ENCODE results near the gene ZBTB34.

Gene ZBTB34

DNA sequence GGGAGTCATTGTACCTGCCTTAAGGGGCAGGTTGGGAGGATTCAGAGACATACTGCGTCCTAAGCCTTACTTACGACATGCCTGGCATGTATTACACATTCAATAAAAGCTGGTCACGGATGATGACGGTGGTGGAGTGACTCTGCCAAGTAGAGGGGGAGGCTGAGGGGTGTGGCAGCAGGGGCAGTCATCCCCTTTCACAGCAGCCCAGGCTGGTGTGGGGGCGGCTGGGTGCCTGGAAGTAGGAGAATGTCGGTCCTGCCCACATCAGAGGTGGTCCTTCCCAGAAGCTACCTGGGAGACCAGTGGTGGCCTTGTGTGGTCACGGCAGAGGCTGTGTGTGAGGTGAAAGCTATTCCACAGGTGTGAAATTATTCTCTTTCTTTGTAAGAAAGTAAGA is 8.9 kb downstream of the ZBTB34 start:
- DNase-seq (ENCODE audit: extremely low read depth, low read depth): no peak
- no peak for TF ChIP-seq CTCF (IDR thresholded peaks at IDR 0.05; ENCODE audit: low read depth, low read length)

DNA sequence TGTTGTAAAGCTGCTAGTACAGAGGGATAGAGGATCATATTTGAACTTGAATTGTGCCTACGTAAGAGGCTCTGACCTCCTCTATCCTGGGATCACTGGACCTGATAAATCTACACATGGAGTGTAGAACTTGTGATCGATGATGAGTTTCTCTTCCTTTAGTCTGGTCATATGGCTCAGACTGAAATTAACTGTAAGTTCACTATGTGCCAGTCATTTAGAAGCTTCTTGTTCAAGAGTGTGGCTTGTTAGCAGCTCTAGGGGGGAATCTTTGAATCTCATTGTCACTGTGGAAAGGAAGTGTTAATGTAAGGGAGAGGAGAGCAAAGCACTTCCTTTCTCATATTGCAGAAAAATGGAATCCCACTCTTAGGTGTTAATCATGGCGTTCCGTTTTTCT is 12.1 kb downstream of the ZBTB34 start:
- DNase-seq (ENCODE audit: extremely low read depth, low read depth): no peak
- TF ChIP-seq CTCF (IDR thresholded peaks at IDR 0.05; ENCODE audit: low read depth, low read length): no peak

DNA sequence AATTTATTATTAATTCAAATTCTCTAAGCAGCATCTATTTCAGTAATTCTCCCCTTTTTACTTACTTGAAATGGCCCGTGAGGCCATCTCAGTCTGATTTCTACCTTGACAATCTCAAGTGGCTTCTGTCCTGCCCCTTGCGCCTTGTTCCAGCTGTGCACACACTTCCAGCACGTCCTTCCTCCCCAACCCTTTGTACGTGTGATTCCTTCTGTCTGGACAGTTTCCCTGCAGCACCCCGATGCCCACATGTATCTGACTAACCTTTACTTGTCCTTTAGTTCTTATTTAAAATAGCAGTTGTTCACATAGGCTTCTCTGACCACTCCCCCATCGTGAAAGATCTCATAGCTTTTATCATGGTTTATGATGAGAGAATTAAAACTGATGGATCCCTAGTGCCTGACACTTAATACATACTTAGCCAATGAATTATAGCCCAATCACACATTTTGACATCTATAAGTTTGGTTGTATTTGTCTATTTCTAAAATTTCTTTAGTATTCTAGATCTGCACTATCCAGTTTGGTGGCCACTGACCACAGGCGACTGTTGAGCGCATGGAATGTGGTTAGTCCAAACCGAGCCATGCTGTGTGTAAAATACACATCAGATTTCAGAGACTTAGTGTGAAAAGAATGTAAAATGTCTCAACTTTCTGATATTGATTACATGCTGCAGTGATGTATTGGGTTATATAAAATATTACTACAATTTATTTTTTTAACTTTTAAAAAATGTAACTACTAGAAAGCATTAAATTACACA is 14.3 kb downstream of the ZBTB34 start:
- DNase-seq (ENCODE audit: extremely low read depth, low read depth): no peak
- no peak for TF ChIP-seq CTCF (IDR thresholded peaks at IDR 0.05; ENCODE audit: low read depth, low read length)

GRCh38 chr9:126875756-126876510 is 15.5 kb downstream of the ZBTB34 start:
- DNase-seq (ENCODE audit: extremely low read depth, low read depth): no peak
- TF ChIP-seq CTCF (IDR thresholded peaks at IDR 0.05; ENCODE audit: low read depth, low read length): no peak

DNA sequence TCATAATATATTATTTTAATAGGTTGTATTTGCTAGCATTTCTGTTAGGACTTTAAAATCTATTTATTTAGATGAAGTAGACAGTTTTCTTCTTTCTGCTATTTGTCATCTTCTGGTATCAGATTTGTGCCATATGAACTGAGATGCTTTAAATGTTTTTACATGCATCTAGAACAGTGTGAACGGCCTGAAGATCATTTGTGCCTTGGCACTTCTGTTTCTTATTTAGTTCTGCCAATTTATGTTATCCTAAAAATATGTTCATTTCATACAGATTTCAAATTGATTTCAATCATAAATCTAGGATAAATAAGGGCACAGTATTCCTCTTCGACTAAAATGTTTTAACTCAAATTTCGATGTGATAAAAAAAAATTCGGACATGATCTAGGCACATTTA is 16.1 kb downstream of the ZBTB34 start:
- no peak for TF ChIP-seq CTCF (IDR thresholded peaks at IDR 0.05; ENCODE audit: low read depth, low read length)
- no peak for DNase-seq (ENCODE audit: extremely low read depth, low read depth)

DNA sequence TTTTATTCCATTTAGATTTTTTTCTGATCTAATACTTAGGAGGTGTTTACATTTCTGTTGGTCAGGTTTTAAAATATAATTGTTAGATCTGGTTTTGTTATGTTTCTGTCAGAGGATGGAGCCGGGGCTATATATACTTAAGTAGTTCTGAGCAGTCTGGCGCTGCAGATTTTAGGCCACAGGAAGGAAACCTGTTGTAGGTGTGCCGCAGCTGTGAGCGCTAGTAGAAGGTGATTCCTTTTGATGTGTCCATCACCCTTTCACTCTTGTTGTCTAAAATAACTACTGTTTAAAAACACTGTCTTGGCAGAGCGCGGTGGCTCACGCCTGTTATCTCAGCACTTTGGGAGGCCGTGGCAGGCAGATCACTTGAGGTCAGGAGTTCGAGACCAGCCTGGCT is 17.0 kb downstream of the ZBTB34 start:
- no peak for DNase-seq (ENCODE audit: extremely low read depth, low read depth)
- TF ChIP-seq CTCF (IDR thresholded peaks at IDR 0.05; ENCODE audit: low read depth, low read length): no peak

DNA sequence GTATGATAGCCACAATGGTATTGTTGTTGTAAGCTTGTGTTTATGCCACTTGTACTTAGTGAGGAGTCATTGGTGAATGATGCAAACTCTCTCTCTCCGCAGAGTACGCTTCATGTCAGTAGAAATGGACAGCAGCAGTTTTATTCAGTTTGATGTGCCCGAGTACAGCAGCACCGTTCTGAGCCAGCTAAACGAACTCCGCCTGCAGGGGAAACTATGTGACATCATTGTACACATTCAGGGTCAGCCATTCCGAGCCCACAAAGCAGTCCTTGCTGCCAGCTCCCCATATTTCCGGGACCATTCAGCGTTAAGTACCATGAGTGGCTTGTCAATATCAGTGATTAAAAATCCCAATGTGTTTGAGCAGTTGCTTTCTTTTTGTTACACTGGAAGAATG is 18.8 kb downstream of the ZBTB34 start:
- no peak for DNase-seq (ENCODE audit: extremely low read depth, low read depth)
- TF ChIP-seq CTCF (IDR thresholded peaks at IDR 0.05; ENCODE audit: low read depth, low read length): no peak

All from AG09319 (cell line).